ENCODE data around the gene CDKN2B-AS1.

- TF ChIP-seq POLR2AphosphoS5 (IDR thresholded peaks at IDR 0.05; ENCODE audit: low read depth, low read length) (no peak), TAF1 (IDR thresholded peaks at IDR 0.05; ENCODE audit: low read depth, low read length) (no peak), POLR2A (IDR thresholded peaks at IDR 0.05; ENCODE audit: low read depth, low read length) (no peak), PAX5 (IDR thresholded peaks at IDR 0.05; ENCODE audit: insufficient read depth, low read length, severe bottlenecking) (no peak), SPI1 (IDR thresholded peaks at IDR 0.05; ENCODE audit: low read depth, low read length) (no peak)
Measured at GRCh38 chr9:22102146-22103053, 107.8 kb downstream of the CDKN2B-AS1 start.

Data from GM12891 (cell line).